Kidney (tissue), 14 donors: ENCODE results near the gene NKD2. TPM values are rescaled to one million over a fixed set of nuclear protein-coding genes. Genes with fewer than 3 reads are reported as not detected.
"Not testable (repeated sequence)": the region's sequence is repeated elsewhere in the genome, so short reads cannot be mapped to it uniquely, and the experiment has no call there.

Experiments
- DNase-seq, 5 donors: peaks; one replicate each; pipeline ENCODE4 v3.0.0-alpha.2; 2013 to 2020
- FAIRE-seq: peaks from 2 replicates; lab custom pipeline; 2012; peaks lifted over from hg19 to GRCh38; lab: Jason Lieb, UNC
- H3K27ac ChIP-seq, 2 donors: one replicate each; pipeline ENCODE4 v1.7.0; 2013; ENCODE audit warnings: low read depth in 2 of 2, low read length in 2 of 2, inconsistent platforms in 1 of 2
- H3K27me3 ChIP-seq: one replicate; pipeline ENCODE4 v1.7.1; 2013; ENCODE audit warnings: low read length, inconsistent platforms; ENCODE audit not compliant: control insufficient read depth, insufficient read depth
- H3K36me3 ChIP-seq, 3 donors: one replicate each; pipeline versions ENCODE4 v1.7.0 to v1.7.1; 2013; ENCODE audit warnings: low read length in 3 of 3, control low read depth in 1 of 3, inconsistent platforms in 1 of 3; ENCODE audit not compliant: insufficient read depth in 3 of 3, control insufficient read depth in 2 of 3
- H3K4me1 ChIP-seq, 3 donors: one replicate each; pipeline versions ENCODE4 v1.7.0 to v1.7.1; 2013; ENCODE audit warnings: low read length in 3 of 3, inconsistent platforms in 1 of 3, low read depth in 1 of 3; ENCODE audit not compliant: control insufficient read depth in 2 of 3, insufficient read depth in 2 of 3
- H3K4me3 ChIP-seq, 3 donors: one replicate each; pipeline versions ENCODE4 v1.7.0 to v1.8.1; 2013; ENCODE audit warnings: low read length in 3 of 3, control low read depth in 1 of 3, inconsistent platforms in 1 of 3
- H3K9ac ChIP-seq, 3 donors: one replicate each; pipeline versions ENCODE4 v1.7.0 to v1.7.1; 2013; ENCODE audit warnings: low read length in 3 of 3, control low read depth in 1 of 3, inconsistent platforms in 1 of 3
- H3K9me3 ChIP-seq, 3 donors: one replicate each; pipeline versions ENCODE4 v1.7.0 to v1.7.1; 2013; ENCODE audit warnings: low read length in 3 of 3, control low read depth in 1 of 3, inconsistent platforms in 1 of 3; ENCODE audit not compliant: control insufficient read depth in 2 of 3, insufficient read depth in 1 of 3
- intact Hi-C: fragments of 100-400 bp; cut with DNase I; formaldehyde crosslinking; loops from one replicate; pipeline ENCODE4 v1.11.1; 2022
- polyA plus RNA-seq: library from polyadenylated mRNA; stranded (reverse); fragments of 350-450 nt; fragmentation: Illumina TruSeq; extraction: RNeasy Lipid Tissue Mini Kit (QIAGEN cat#74804); gene quantifications from one replicate; pipeline ENCODE4 v1.2.3, GENCODE V29; 2014; ENCODE audit warnings: low read depth, low replicate concordance; ENCODE audit not compliant: insufficient read depth
- total RNA-seq: library from RNA; stranded (reverse); fragmentation: NEBNext Ultra II Directional; extraction: Animal tissue kit (Norgen Biotek cat#: 25700); gene quantifications from one replicate; pipeline ENCODE4 v1.2.1, GENCODE V29; 2021
- TF ChIP-seq, protein P1 (sequence below): IDR thresholded peaks from 3 replicates; pipeline ENCODE4 v1.5.1; 2012; ENCODE audit warnings: mild to moderate bottlenecking, moderate library complexity, borderline replicate concordance; ENCODE audit not compliant: insufficient read depth; ENCODE audit errors: extremely low read depth
- donor health status: control.
- donor health status: control.
- donor health status: control.
- donor health status: control.
- donor health status: control.
- donor health status: DM: yes; HTN: yes; CAD: no.
- donor health status: Normal renal cell carcinoma (clear cell type).

NKD2 gene
- total and polyA plus RNA-seq, 2 donors from 2014 or later: 7.9 to 14.1 TPM

DNA sequence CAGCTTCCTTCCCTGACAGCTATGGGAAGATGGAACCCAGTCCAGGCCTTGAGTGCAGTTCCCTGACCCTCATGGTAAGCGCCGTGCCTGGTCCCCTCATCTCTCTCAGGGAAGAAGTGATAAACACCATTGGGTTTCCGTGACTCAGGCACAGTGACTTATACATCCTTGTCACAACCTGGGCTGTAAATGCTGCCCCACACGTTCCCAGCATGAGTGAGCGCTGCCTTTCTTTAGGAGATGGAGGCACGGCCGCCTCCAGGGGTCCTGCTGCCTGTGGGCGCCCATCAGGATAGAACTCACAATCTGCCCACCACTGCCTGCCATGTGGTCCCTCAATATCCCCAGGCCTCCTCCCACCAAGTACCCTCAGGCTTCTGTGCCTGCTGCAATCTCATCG, 8.3 kb upstream of the NKD2 start:
- TF ChIP-seq, protein P1, sequence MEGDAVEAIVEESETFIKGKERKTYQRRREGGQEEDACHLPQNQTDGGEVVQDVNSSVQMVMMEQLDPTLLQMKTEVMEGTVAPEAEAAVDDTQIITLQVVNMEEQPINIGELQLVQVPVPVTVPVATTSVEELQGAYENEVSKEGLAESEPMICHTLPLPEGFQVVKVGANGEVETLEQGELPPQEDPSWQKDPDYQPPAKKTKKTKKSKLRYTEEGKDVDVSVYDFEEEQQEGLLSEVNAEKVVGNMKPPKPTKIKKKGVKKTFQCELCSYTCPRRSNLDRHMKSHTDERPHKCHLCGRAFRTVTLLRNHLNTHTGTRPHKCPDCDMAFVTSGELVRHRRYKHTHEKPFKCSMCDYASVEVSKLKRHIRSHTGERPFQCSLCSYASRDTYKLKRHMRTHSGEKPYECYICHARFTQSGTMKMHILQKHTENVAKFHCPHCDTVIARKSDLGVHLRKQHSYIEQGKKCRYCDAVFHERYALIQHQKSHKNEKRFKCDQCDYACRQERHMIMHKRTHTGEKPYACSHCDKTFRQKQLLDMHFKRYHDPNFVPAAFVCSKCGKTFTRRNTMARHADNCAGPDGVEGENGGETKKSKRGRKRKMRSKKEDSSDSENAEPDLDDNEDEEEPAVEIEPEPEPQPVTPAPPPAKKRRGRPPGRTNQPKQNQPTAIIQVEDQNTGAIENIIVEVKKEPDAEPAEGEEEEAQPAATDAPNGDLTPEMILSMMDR: no peak
- H3K4me3 ChIP-seq: no peak overlapping the region
- no peak overlapping the region for H3K27ac ChIP-seq
- no peaks in the 10 kb centered on the region for H3K27me3 ChIP-seq
- peaks cover 0 to 17% (median 3%) of the 10 kb centered on the region in 3 donors for H3K4me1 ChIP-seq
- FAIRE-seq: no peak
- H3K36me3 ChIP-seq: no peaks in the 10 kb centered on the region
- DNase-seq: peak in 2 of 5 donors; percentile 21 to 46
- no peaks in the 10 kb centered on the region for H3K9me3 ChIP-seq
- H3K9ac ChIP-seq: no peak overlapping the region
- intact Hi-C loops: no loop called here

DNA sequence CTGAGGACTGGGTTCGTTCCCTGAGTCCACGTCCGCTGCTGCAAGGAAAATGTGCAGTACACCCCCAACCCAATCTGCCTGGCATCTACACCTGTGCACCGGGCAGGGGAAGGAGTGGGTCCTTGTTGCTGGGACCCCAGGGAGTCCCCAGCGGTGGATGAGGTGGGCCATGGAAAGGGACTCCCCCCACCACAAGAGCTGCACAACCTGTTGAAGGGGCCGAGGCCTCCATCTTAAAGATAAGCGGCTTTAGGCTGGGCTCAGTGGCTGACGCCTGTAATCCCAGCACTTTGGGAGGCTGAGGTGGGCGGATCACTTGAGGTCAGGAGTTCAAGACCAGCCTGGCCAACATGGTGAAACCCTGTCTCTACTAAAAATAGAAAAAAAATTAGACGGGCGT, 7.8 kb upstream of the NKD2 start:
- H3K36me3 ChIP-seq, H3K9me3 ChIP-seq, H3K27me3 ChIP-seq, H3K27ac ChIP-seq, H3K4me3 ChIP-seq, intact Hi-C loops, H3K9ac ChIP-seq, FAIRE-seq: not testable (repeated sequence)
- DNase-seq: peak in 2 of 5 donors; percentile 16 to 32
- peaks cover 0 to 22% (median 3%) of the 10 kb centered on the region in 3 donors for H3K4me1 ChIP-seq

DNA sequence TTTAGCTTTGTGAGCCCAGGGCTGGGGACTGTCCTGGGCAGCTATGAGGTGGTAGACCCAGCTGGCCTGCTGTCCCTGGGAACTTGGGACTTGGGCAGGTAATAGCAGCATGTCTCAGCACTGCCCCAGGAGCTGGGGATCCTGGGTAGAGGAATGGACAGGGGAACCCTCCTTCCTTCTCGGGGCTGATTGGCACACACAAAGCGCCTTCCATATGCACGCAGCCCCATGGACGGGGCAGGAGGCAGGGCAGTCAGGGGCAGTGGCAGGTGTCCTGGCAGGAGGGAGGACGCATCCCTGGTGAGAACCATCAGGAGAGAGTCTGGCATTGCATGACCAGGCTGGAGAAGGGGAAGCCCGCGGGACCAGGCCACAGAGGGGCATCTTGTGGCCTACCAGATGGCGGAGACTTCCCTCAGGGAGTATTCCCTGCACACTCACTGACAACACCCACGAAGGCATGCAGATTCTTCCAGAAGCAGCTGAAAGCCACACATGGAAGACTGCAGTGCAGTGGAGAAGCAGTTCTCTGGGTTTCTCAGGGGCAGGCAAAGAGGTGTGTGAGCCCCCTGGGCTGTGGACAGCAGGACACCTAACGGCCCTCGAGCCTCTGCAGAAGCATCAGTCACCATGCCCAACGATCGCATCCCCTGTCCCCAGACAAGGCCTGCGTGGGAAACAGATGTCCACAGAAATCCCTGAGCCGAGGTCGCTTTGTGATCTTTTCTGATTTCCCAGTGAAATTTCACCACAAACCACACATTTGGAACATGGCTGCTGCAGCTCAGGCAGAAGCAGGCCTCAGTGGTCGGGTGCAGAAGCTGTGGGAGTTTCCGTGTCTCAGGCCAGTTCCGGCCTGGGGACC, 7.0 kb upstream of the NKD2 start:
- DNase-seq (peak in 2 of 5 donors; percentile 31 to 39), FAIRE-seq (no peak)
- H3K27me3 ChIP-seq: no peaks in the 10 kb centered on the region
- no peak overlapping the region for H3K4me3 ChIP-seq
- H3K9me3 ChIP-seq: no peaks in the 10 kb centered on the region
- H3K4me1 ChIP-seq: peaks cover 0 to 22% (median 3%) of the 10 kb centered on the region in 3 donors
- no peak overlapping the region for H3K27ac ChIP-seq
- no peaks in the 10 kb centered on the region for H3K36me3 ChIP-seq
- TF ChIP-seq, protein P1: no peak
- H3K9ac ChIP-seq: no peak overlapping the region
- intact Hi-C loops: no loop called here

GRCh38 chr5:1002271-1002546, 6.4 kb upstream of the NKD2 start:
- no peak for DNase-seq
- peaks cover 0 to 17% (median 0%) of the 10 kb centered on the region in 3 donors for H3K4me1 ChIP-seq
- H3K4me3 ChIP-seq: no peak overlapping the region
- H3K27me3 ChIP-seq: no peaks in the 10 kb centered on the region
- H3K27ac ChIP-seq: no peak overlapping the region
- TF ChIP-seq, protein P1: no peak
- intact Hi-C loops: no loop called here
- FAIRE-seq: no peak
- no peak overlapping the region for H3K9ac ChIP-seq
- no peaks in the 10 kb centered on the region for H3K9me3 ChIP-seq
- no peaks in the 10 kb centered on the region for H3K36me3 ChIP-seq
